ENCODE data around the gene CHMP1A. TPM values are rescaled to one million over a fixed set of nuclear protein-coding genes. Genes with fewer than 3 reads are reported as not detected.

Gene CHMP1A
- total and polyA plus RNA-seq, 2 of the 8 experiments (the other 6 are each of a cell fraction or from before 2014, with no cell fraction given), result 64.4 to 75.8 TPM

DNA sequence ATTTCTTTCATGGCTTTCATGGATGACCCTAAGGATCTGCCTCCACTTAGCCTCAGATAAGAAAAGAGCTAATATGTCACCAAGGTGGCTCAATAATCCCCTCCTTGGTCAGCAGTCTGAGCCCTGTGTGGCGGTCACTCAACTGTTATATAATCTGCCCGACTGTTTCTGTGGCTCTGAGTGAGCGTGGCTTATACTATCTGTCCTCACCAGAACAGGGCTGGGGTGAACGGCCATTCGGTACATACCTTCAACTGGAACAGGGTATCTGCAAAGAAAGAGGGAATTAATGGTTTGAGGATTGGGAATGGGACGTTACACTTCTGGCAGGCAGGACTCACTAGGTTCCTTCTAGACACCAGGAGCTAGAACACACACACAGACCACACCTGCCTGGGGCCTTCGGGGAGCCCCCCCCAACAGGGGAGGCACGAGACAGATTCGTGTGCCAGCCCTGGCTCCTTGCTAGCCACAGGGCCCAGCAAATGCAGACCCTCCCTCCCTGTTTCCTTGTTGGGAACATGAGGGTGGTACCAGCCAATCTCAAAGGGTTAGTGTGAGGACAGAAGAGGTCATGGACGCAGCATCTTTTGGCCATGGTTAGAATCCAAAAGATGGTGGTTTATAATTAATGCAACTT lies 3.7 kb downstream of the CHMP1A start:
- Histone ChIP-seq H3K79me1 (ENCODE audit: low read depth, low read length) (peaks cover 13% of the 10 kb centered on the region), H4K20me1 (replicated peaks in 1 of 2; ENCODE audit: control insufficient read depth in 1 of 2, insufficient read depth in 2 of 2, low read length in 2 of 2) (peaks cover 8 to 10% of the 10 kb centered on the region in 2 experiments), H2BK15ac (ENCODE audit: low read length) (no peak overlapping the region), H3K56ac (replicated peaks; ENCODE audit: insufficient read length, low read depth, low read length) (no peak overlapping the region), H3K9ac (replicated peaks in 1 of 4; ENCODE audit: extremely low read depth in 1 of 4, low read depth in 3 of 4, low read length in 3 of 4) (no peak overlapping the region), H2AK5ac (ENCODE audit: low read depth, low read length) (no peak overlapping the region), H3K79me2 (ENCODE audit: control insufficient read depth in 1 of 2, insufficient read depth in 2 of 2, low read length in 2 of 2) (peaks cover 0 to 29% of the 10 kb centered on the region in 2 experiments; a peak in 2 of 4 replicates), H4K91ac (replicated peaks; ENCODE audit: insufficient read length, low read length) (no peak overlapping the region), H4K8ac (ENCODE audit: extremely low read depth, insufficient read depth, low read length) (no peak overlapping the region), H2BK12ac (ENCODE audit: low read depth, low read length) (no peak overlapping the region), H3K18ac (ENCODE audit: extremely low read depth, low read length) (no peak overlapping the region), H3K9me3 (ENCODE audit: insufficient read depth in 2 of 2, low read depth in 1 of 2, low read length in 1 of 2) (no peaks in the 10 kb centered on the region), H2AFZ (ENCODE audit: low read length) (no peak overlapping the region), H3K14ac (ENCODE audit: insufficient read length) (no peak overlapping the region), H3K27me3 (replicated peaks in 1 of 4; ENCODE audit: control insufficient read depth in 3 of 4, extremely low read depth in 1 of 4, insufficient read depth in 3 of 4, low read length in 3 of 4) (no peaks in the 10 kb centered on the region), H3K23me2 (ENCODE audit: low read depth, low read length) (peaks cover 8% of the 10 kb centered on the region), H3K4me3 (ENCODE audit: extremely low read depth in 1 of 4, insufficient read depth in 2 of 4, low read depth in 3 of 4, low read length in 4 of 4) (no peak overlapping the region), H3K23ac (ENCODE audit: insufficient read length) (no peak overlapping the region), H2BK120ac (replicated peaks; ENCODE audit: low read depth, low read length) (no peak overlapping the region), H3K4me2 (ENCODE audit: insufficient read depth in 1 of 2, low read depth in 2 of 2, low read length in 2 of 2) (no peak overlapping the region), H3K4me1 (replicated peaks in 1 of 4; ENCODE audit: control insufficient read depth in 3 of 4, insufficient read depth in 4 of 4, low read length in 3 of 4) (peaks cover 0 to 8% (median 3%) of the 10 kb centered on the region in 4 experiments; a peak in 3 of 7 replicates), H4K5ac (ENCODE audit: insufficient read length, low read depth, low read length) (no peak overlapping the region), H3K36me3 (ENCODE audit: control insufficient read depth in 2 of 4, insufficient read depth in 4 of 4, low read length in 3 of 4) (peaks cover 0 to 3% (median under 1%) of the 10 kb centered on the region in 4 experiments; a peak in 2 of 8 replicates), H2BK20ac (ENCODE audit: low read length) (no peak overlapping the region), H2BK5ac (ENCODE audit: low read depth, low read length) (no peak overlapping the region), H3K4ac (replicated peaks; ENCODE audit: insufficient read length, low read depth, low read length) (no peak overlapping the region), H3K27ac (ENCODE audit: low read depth, low read length) (no peak overlapping the region)
- POLR2A ChIA-PET (ENCODE audit: partially characterized antibody), result interaction anchor here (0.6 to 2.9 kb wide), 5 partner anchors 10 to 61 kb away, joined by 3 to 11 read pairs (median 3); no protein-coding TSS in a partner anchor
- no peak for DNase-seq (ENCODE audit: low read depth in 1 of 2, low spot score in 2 of 2)
- CTCF ChIA-PET (ENCODE audit: partially characterized antibody), result interaction anchor here (0.7 to 1.3 kb wide), 5 partner anchors 12 to 52 kb away, joined by 3 to 5 read pairs (median 3); no protein-coding TSS in a partner anchor
- WGBS, 2 experiments (ENCODE audit: extremely low coverage in 1 of 2, insufficient coverage in 1 of 2, insufficient read length in 1 of 2, insufficient replicate concordance in 2 of 2, low coverage in 1 of 2, low lambda C conversion rate in 2 of 2, missing lambda C conversion rate in 1 of 2), result 94% methylated on average over 10 of the region's 10 CpGs; no CpG with 5 or more reads in 1 of the 2 experiments
- FAIRE-seq, result no peak
- TF ChIP-seq CEBPB (IDR thresholded peaks at IDR 0.05; ENCODE audit: low read depth, low read length) (no peak), CREB1 (IDR thresholded peaks at IDR 0.05) (no peak), HDAC2 (IDR thresholded peaks at IDR 0.05; ENCODE audit: borderline replicate concordance in 1 of 2, low read depth in 2 of 2, low read length in 2 of 2) (no peak), KDM1A (IDR thresholded peaks at IDR 0.05; ENCODE audit: borderline replicate concordance, low read length) (no peak), JUND (IDR thresholded peaks at IDR 0.05; ENCODE audit: low read length) (no peak), SIN3A (conservative IDR thresholded peaks at IDR 0.05 in 1 of 2, IDR thresholded peaks at IDR 0.05 in 1 of 2; ENCODE audit: low read depth in 1 of 2, low read length in 2 of 2) (no peak), ZNF274 (IDR thresholded peaks at IDR 0.05; ENCODE audit: borderline replicate concordance, extremely low read depth, low read length) (no peak), CHD2 (IDR thresholded peaks at IDR 0.05; ENCODE audit: low read length) (no peak), SUZ12 (IDR thresholded peaks at IDR 0.05; ENCODE audit: low read length) (no peak), RBBP5 (IDR thresholded peaks at IDR 0.05; ENCODE audit: borderline replicate concordance, low read depth, low read length) (no peak)
- TF ChIP-seq, protein P1, sequence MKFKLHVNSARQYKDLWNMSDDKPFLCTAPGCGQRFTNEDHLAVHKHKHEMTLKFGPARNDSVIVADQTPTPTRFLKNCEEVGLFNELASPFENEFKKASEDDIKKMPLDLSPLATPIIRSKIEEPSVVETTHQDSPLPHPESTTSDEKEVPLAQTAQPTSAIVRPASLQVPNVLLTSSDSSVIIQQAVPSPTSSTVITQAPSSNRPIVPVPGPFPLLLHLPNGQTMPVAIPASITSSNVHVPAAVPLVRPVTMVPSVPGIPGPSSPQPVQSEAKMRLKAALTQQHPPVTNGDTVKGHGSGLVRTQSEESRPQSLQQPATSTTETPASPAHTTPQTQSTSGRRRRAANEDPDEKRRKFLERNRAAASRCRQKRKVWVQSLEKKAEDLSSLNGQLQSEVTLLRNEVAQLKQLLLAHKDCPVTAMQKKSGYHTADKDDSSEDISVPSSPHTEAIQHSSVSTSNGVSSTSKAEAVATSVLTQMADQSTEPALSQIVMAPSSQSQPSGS (IDR thresholded peaks at IDR 0.05; ENCODE audit: low read length), result no peak

Measured in H1 (cell line).